Tibial nerve (tissue), 4 donors: ENCODE measurements around the gene NRBF2. TPM values are rescaled to one million over a fixed set of nuclear protein-coding genes. Genes with fewer than 3 reads are reported as not detected.

Experiments used
- DNase-seq, 2 donors: peaks; one replicate each; pipeline ENCODE4 v3.0.0-alpha.2; 2019; ENCODE audit warnings: low spot score in 2 of 2
- H3K27ac ChIP-seq, 4 donors: fragments of 200-600 bp; sonication (generic) in 3 of 4; one replicate each; pipeline ENCODE4 v1.5.1; 2017 to 2019; ENCODE audit warnings: mild to moderate bottlenecking in 1 of 4
- H3K27me3 ChIP-seq, 2 donors: fragments of 200-600 bp; sonication (generic) in 1 of 2; one replicate each; pipeline versions ENCODE4 v1.5.1 to v1.6.0; 2017 to 2019
- H3K36me3 ChIP-seq, 3 donors: fragments of 200-600 bp; sonication (generic); one replicate each; pipeline ENCODE4 v1.5.1; 2018 to 2019
- H3K4me1 ChIP-seq, 4 donors: fragments of 200-600 bp; sonication (generic) in 3 of 4; one replicate each; pipeline ENCODE4 v1.5.1; 2017 to 2019
- H3K4me3 ChIP-seq, 4 donors: fragments of 200-600 bp; sonication (generic) in 3 of 4; one replicate each; pipeline ENCODE4 v1.5.1; 2017 to 2019; ENCODE audit warnings: mild to moderate bottlenecking in 1 of 4, moderate library complexity in 1 of 4
- H3K9me3 ChIP-seq, 4 donors: fragments of 200-600 bp; sonication (generic) in 3 of 4; one replicate each; pipeline ENCODE4 v1.5.1; 2017 to 2019
- CTCF ChIP-seq, 5 experiments: fragments of 200-600 bp in 3 of 5; fragments of 450-650 bp in 2 of 5; sonication (generic) in 3 of 5; IDR thresholded peaks; one replicate each; pipeline ENCODE4 v1.5.1; 2016 to 2019; ENCODE audit warnings: antibody characterized with exemption in 5 of 5, mild to moderate bottlenecking in 3 of 5, moderate library complexity in 2 of 5
- EP300 ChIP-seq, 2 donors: sonication (generic); formaldehyde crosslinking; IDR thresholded peaks; one replicate each; pipeline ENCODE4 v1.6.1; 2017; ENCODE audit warnings: antibody characterized with exemption in 2 of 2, mild to moderate bottlenecking in 1 of 2
- POLR2A ChIP-seq, 2 donors: fragments of 450-650 bp; IDR thresholded peaks; one replicate each; pipeline ENCODE4 v1.6.1; 2017; ENCODE audit warnings: antibody characterized with exemption in 2 of 2, mild to moderate bottlenecking in 2 of 2, moderate library complexity in 2 of 2
- WGBS, 2 donors: methylation state at CpG; one replicate each; pipeline ENCODE4 v1.1.5; 2018; 5-methylcytosine and 5-hydroxymethylcytosine counted together
- total RNA-seq, 4 donors: library from RNA; depleted of rRNA; stranded (reverse); fragments of >200 nt; gene quantifications; one replicate each; pipeline ENCODE4 v1.1.0, GENCODE V29; 2016

Gene NRBF2
- total RNA-seq, 4 donors from 2014 or later: 9.6 to 12.7 (median 12.4) TPM

GRCh38 chr10:63105225-63106110 is 27.7 kb upstream of the NRBF2 start:
- WGBS, 2 donors: 76 to 78% methylated on average over 11 of the region's 11 CpGs
- H3K27ac ChIP-seq: peak overlapping the region in 2 of 4 donors; percentile 23 to 50
- no peak for DNase-seq
- no peak for TF ChIP-seq POLR2A (IDR thresholded peaks at IDR 0.05)
- no peak for TF ChIP-seq CTCF (IDR thresholded peaks at IDR 0.05)
- no peak for TF ChIP-seq EP300 (IDR thresholded peaks at IDR 0.05)
- H3K36me3 ChIP-seq: no peaks in the 10 kb centered on the region
- H3K4me3 ChIP-seq: no peak overlapping the region
- H3K27me3 ChIP-seq: no peaks in the 10 kb centered on the region
- peaks cover 0 to 5% (median 0%) of the 10 kb centered on the region in 4 donors for H3K4me1 ChIP-seq
- H3K9me3 ChIP-seq: no peaks in the 10 kb centered on the region

- H3K27me3 ChIP-seq: no peaks in the 10 kb centered on the region
- no peak for TF ChIP-seq POLR2A (IDR thresholded peaks at IDR 0.05)
- no peak overlapping the region for H3K4me3 ChIP-seq
- H3K36me3 ChIP-seq: no peaks in the 10 kb centered on the region
- WGBS, 2 donors: 18 to 38% methylated on average over 10 of the region's 10 CpGs
- H3K27ac ChIP-seq: peak overlapping the region in 1 of 4 donors; percentile 50
- H3K4me1 ChIP-seq: peaks cover 0 to 5% (median 0%) of the 10 kb centered on the region in 4 donors
- no peaks in the 10 kb centered on the region for H3K9me3 ChIP-seq
- peak in 1 of 2 donors; percentile 21 for DNase-seq
Observed at GRCh38 chr10:63106111-63106755, 26.9 kb upstream of the NRBF2 start.

DNA sequence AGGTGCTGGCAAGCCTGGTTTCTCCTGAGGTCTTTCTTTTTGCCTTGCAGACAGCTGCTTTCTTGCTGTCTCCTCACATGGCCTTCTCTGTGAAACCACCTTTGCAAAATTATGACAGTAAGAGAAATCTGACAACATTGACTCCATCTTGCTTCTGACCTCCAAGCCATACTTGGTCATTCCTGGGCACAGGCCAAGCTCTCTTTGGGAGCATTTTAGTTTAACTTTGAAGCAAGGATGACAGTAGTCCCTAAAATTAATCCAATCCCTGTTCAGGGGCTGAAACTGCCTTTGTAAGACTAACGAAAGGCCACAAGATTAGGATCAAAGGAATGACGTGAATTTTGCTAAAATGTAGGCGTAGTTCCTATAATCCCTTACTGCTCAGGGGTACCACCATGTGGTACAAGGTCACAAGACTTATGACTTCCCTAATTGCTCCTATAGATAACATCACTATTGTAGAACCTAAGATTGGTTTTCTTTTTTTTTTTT is 25.1 kb upstream of the NRBF2 start:
- Histone ChIP-seq H3K4me3 (no peak overlapping the region), H3K27me3 (no peaks in the 10 kb centered on the region), H3K4me1 (peaks cover 0 to 5% (median 0%) of the 10 kb centered on the region in 4 donors), H3K9me3 (no peaks in the 10 kb centered on the region), H3K36me3 (no peaks in the 10 kb centered on the region), H3K27ac (no peak overlapping the region)
- 59 to 60% methylated on average over 3 of the region's 3 CpGs for WGBS, 2 donors
- DNase-seq: no peak
- TF ChIP-seq POLR2A (IDR thresholded peaks at IDR 0.05): no peak
- TF ChIP-seq CTCF (IDR thresholded peaks at IDR 0.05): no peak
- no peak for TF ChIP-seq EP300 (IDR thresholded peaks at IDR 0.05)

DNA sequence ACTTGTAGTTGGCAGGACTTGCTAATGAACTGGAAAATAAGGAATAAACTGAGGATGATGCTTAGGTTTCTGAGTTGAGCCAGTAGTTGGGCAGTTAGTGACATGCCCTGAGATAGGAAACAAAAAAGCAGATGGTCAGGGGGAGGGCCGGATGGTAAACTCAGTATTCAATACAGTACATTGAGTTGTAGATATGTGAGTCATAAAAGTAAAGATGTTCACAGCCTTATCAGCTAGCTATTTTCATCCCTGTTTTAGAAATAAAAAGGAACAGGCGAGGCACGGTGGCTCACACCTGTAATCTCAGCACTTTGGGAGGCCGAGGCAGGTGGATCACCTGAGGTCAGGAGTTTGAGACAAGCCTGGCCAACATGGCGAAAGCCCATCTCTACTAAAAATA is 22.2 kb upstream of the NRBF2 start:
- Histone ChIP-seq H3K27ac (no peak overlapping the region), H3K36me3 (no peaks in the 10 kb centered on the region), H3K27me3 (no peaks in the 10 kb centered on the region), H3K4me1 (peaks cover 0 to 26% (median 10%) of the 10 kb centered on the region in 4 donors), H3K4me3 (no peak overlapping the region), H3K9me3 (no peaks in the 10 kb centered on the region)
- TF ChIP-seq CTCF (IDR thresholded peaks at IDR 0.05) (no peak), POLR2A (IDR thresholded peaks at IDR 0.05) (no peak), EP300 (IDR thresholded peaks at IDR 0.05) (no peak)
- DNase-seq: no peak
- 94% methylated on average over 5 of the region's 5 CpGs for WGBS, 2 donors

- Histone ChIP-seq H3K27ac (peak overlapping the region; percentile 30 to 85 (median 68)), H3K9me3 (no peaks in the 10 kb centered on the region), H3K4me1 (peaks cover 0 to 29% (median 12%) of the 10 kb centered on the region in 4 donors), H3K36me3 (no peaks in the 10 kb centered on the region), H3K4me3 (no peak overlapping the region), H3K27me3 (no peaks in the 10 kb centered on the region)
- 55 to 62% methylated on average over 4 of the region's 4 CpGs for WGBS, 2 donors
- DNase-seq: peak; percentile 77 to 96
- TF ChIP-seq POLR2A (IDR thresholded peaks at IDR 0.05) (no peak), EP300 (IDR thresholded peaks at IDR 0.05) (peak; percentile 80 to 99)
Observed at GRCh38 chr10:63114031-63114814, 18.9 kb upstream of the NRBF2 start.
